SH-SY5Y (cell line): Measurements from ENCODE around the gene CDK7.

Experiments used
- GATA2 ChIP-seq: IDR thresholded peaks from 2 replicates; pipeline ENCODE4 v1.6.1; 2011; ENCODE audit warnings: mild to moderate bottlenecking, low read depth, low read length
- GATA3 ChIP-seq: IDR thresholded peaks from 2 replicates; pipeline ENCODE4 v1.6.1; 2011; ENCODE audit warnings: low read depth, mild to moderate bottlenecking, low read length, moderate library complexity

GRCh38 chr5:69299625-69300024 lies 64.9 kb downstream of the CDK7 start:
- TF ChIP-seq GATA3, result no peak
- no peak for TF ChIP-seq GATA2
